ENCODE measurements around the gene KCNJ10. TPM values are rescaled to one million over a fixed set of nuclear protein-coding genes. Genes with fewer than 3 reads are reported as not detected.

The KCNJ10 gene
- total and polyA plus RNA-seq, 2 of the 13 experiments (the other 11 are each of a cell fraction or from before 2014, with no cell fraction given), result 4.4 to 10.3 TPM

DNA sequence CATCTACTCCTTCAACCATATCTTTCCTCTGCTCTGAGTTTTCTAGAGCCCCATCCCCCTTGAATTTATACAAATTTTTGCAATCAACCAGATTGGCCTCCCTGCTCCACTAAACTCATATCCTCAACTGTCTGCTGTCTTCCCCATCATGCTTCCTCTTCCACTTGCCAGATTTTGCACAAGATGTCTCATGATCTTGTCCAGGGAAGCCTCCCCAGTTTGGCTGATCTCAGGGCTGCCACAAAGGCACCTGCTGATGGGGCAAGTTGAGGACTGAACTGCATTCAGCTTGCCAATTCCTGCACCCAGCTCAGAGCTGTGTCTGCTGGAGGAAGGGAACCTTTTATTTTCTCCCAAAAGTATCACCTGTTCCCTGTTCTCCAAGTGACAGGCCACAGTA is 7.5 kb upstream of the KCNJ10 start:
- no peak overlapping the region for H3K4me2 ChIP-seq (ENCODE audit: low read depth, low read length)
- H3K27me3 ChIP-seq (ENCODE audit: control insufficient read depth in 1 of 2, insufficient read depth in 2 of 2, low read length in 2 of 2), result no peaks in the 10 kb centered on the region
- H3K27ac ChIP-seq (ENCODE audit: extremely low read length, insufficient read depth, low read length), result no peak overlapping the region
- DNase-seq (ENCODE audit: low spot score), result no peak
- no peak overlapping the region for H3K4me3 ChIP-seq (replicated peaks in 1 of 3; ENCODE audit: insufficient read depth in 1 of 3, low read depth in 2 of 3, low read length in 3 of 3)
- H3K79me2 ChIP-seq (ENCODE audit: insufficient read depth, low read length), result no peaks in the 10 kb centered on the region
- H3K4me1 ChIP-seq (ENCODE audit: insufficient read depth, low read length), result peaks cover 71% of the 10 kb centered on the region
- H2AFZ ChIP-seq (ENCODE audit: low read length), result no peak overlapping the region
- H3K36me3 ChIP-seq (replicated peaks in 1 of 2; ENCODE audit: control insufficient read depth in 1 of 2, insufficient read depth in 2 of 2, low read length in 2 of 2), result no peaks in the 10 kb centered on the region
- CTCF ChIA-PET (ENCODE audit: low intra/inter-chr PET ratio, low total read pairs), result interaction anchor here (1.6 to 3.3 kb wide), 3 partner anchors 30 to 141 kb away, joined by 6 to 29 read pairs (median 11); no protein-coding TSS in a partner anchor
- BruUV-seq (replicated peaks), result no TSS peak
- in situ Hi-C loops (cut with HindIII; ENCODE audit: extremely low pct_ligation_motif_present, low pct_unique_long_range_greater_than_20kb), result no loop called here
- no peak overlapping the region for H3K9ac ChIP-seq (ENCODE audit: insufficient read depth, low read depth, low read length)
- intact Hi-C loops (cut with micrococcal nuclease; ENCODE audit: unreplicated experiment), result loop anchor here (5.0 kb wide), 1 partner anchor 140 kb away; no protein-coding TSS in a partner anchor
- no peak for FAIRE-seq
- POLR2A ChIA-PET, result interaction anchor here (1.1 to 1.8 kb wide), 2 partner anchors 10 to 31 kb away, joined by 4 to 8 read pairs; no protein-coding TSS in a partner anchor
- ATAC-seq, result no peak
- H3K9me3 ChIP-seq (ENCODE audit: low read length), result no peaks in the 10 kb centered on the region
- H4K20me1 ChIP-seq (ENCODE audit: insufficient read depth, low read length), result no peaks in the 10 kb centered on the region
- no peak for TF ChIP-seq ZFP36 (IDR thresholded peaks at IDR 0.05; ENCODE audit: borderline replicate concordance, low read depth, low read length, partially characterized antibody)
- no peak for TF ChIP-seq ATAD3A (CRISPR knock-in tag; IDR thresholded peaks at IDR 0.05)
- no peak for TF ChIP-seq ZKSCAN8 (CRISPR knock-in tag; IDR thresholded peaks at IDR 0.05; ENCODE audit: borderline replicate concordance)
- no peak for TF ChIP-seq ATF3 (CRISPR knock-in tag; IDR thresholded peaks at IDR 0.05)
- TF ChIP-seq ZFP37 (CRISPR knock-in tag; IDR thresholded peaks at IDR 0.05; ENCODE audit: borderline replicate concordance), result no peak
- TF ChIP-seq POLR2G (IDR thresholded peaks at IDR 0.05; ENCODE audit: low read depth, low read length), result no peak
- TF ChIP-seq NR2F6 (IDR thresholded peaks at IDR 0.05), result no peak
- TF ChIP-seq NR2F6 (CRISPR knock-in tag; IDR thresholded peaks at IDR 0.05), result no peak
- TF ChIP-seq CBX5 (CRISPR knock-in tag; IDR thresholded peaks at IDR 0.05; ENCODE audit: borderline replicate concordance), result no peak
- no peak for TF ChIP-seq NFIB (CRISPR knock-in tag; IDR thresholded peaks at IDR 0.05; ENCODE audit: borderline replicate concordance)
- TF ChIP-seq DR1 (CRISPR knock-in tag; IDR thresholded peaks at IDR 0.05), result no peak
- TF ChIP-seq, protein P1, sequence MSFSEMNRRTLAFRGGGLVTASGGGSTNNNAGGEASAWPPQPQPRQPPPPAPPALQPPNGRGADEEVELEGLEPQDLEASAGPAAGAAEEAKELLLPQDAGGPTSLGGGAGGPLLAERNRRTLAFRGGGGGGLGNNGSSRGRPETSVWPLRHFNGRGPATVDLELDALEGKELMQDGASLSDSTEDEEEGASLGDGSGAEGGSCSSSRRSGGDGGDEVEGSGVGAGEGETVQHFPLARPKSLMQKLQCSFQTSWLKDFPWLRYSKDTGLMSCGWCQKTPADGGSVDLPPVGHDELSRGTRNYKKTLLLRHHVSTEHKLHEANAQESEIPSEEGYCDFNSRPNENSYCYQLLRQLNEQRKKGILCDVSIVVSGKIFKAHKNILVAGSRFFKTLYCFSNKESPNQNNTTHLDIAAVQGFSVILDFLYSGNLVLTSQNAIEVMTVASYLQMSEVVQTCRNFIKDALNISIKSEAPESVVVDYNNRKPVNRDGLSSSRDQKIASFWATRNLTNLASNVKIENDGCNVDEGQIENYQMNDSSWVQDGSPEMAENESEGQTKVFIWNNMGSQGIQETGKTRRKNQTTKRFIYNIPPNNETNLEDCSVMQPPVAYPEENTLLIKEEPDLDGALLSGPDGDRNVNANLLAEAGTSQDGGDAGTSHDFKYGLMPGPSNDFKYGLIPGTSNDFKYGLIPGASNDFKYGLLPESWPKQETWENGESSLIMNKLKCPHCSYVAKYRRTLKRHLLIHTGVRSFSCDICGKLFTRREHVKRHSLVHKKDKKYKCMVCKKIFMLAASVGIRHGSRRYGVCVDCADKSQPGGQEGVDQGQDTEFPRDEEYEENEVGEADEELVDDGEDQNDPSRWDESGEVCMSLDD (CRISPR knock-in tag; IDR thresholded peaks at IDR 0.05; ENCODE audit: borderline replicate concordance), result no peak
- TF ChIP-seq, protein P2, sequence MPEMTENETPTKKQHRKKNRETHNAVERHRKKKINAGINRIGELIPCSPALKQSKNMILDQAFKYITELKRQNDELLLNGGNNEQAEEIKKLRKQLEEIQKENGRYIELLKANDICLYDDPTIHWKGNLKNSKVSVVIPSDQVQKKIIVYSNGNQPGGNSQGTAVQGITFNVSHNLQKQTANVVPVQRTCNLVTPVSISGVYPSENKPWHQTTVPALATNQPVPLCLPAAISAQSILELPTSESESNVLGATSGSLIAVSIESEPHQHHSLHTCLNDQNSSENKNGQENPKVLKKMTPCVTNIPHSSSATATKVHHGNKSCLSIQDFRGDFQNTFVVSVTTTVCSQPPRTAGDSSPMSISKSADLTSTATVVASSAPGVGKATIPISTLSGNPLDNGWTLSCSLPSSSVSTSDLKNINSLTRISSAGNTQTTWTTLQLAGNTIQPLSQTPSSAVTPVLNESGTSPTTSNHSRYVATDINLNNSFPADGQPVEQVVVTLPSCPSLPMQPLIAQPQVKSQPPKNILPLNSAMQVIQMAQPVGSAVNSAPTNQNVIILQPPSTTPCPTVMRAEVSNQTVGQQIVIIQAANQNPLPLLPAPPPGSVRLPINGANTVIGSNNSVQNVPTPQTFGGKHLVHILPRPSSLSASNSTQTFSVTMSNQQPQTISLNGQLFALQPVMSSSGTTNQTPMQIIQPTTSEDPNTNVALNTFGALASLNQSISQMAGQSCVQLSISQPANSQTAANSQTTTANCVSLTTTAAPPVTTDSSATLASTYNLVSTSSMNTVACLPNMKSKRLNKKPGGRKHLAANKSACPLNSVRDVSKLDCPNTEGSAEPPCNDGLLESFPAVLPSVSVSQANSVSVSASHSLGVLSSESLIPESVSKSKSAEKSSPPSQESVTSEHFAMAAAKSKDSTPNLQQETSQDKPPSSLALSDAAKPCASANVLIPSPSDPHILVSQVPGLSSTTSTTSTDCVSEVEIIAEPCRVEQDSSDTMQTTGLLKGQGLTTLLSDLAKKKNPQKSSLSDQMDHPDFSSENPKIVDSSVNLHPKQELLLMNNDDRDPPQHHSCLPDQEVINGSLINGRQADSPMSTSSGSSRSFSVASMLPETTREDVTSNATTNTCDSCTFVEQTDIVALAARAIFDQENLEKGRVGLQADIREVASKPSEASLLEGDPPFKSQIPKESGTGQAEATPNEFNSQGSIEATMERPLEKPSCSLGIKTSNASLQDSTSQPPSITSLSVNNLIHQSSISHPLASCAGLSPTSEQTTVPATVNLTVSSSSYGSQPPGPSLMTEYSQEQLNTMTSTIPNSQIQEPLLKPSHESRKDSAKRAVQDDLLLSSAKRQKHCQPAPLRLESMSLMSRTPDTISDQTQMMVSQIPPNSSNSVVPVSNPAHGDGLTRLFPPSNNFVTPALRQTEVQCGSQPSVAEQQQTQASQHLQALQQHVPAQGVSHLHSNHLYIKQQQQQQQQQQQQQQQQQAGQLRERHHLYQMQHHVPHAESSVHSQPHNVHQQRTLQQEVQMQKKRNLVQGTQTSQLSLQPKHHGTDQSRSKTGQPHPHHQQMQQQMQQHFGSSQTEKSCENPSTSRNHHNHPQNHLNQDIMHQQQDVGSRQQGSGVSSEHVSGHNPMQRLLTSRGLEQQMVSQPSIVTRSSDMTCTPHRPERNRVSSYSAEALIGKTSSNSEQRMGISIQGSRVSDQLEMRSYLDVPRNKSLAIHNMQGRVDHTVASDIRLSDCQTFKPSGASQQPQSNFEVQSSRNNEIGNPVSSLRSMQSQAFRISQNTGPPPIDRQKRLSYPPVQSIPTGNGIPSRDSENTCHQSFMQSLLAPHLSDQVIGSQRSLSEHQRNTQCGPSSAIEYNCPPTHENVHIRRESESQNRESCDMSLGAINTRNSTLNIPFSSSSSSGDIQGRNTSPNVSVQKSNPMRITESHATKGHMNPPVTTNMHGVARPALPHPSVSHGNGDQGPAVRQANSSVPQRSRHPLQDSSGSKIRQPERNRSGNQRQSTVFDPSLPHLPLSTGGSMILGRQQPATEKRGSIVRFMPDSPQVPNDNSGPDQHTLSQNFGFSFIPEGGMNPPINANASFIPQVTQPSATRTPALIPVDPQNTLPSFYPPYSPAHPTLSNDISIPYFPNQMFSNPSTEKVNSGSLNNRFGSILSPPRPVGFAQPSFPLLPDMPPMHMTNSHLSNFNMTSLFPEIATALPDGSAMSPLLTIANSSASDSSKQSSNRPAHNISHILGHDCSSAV (CRISPR knock-in tag; IDR thresholded peaks at IDR 0.05; ENCODE audit: borderline replicate concordance), result no peak

Data from HepG2 (cell line).